Left ventricle myocardium inferior (tissue), 1 donor: ENCODE measurements around the gene CTAG1B. TPM values are rescaled to one million over a fixed set of nuclear protein-coding genes. Genes with fewer than 3 reads are reported as not detected.
"Not testable (repeated sequence)": the region's sequence is repeated elsewhere in the genome, so short reads cannot be mapped to it uniquely, and the experiment has no call there.

Experiments used
- DNase-seq: peaks from one replicate; pipeline ENCODE4 v3.0.0-alpha.2; 2020
- H3K27ac ChIP-seq: fragments of 200-600 bp; replicated peaks from 2 replicates; pipeline ENCODE4 v1.8.0; 2021
- H3K27me3 ChIP-seq: fragments of 200-600 bp; 2 replicates; pipeline ENCODE4 v1.8.0; 2021; ENCODE audit warnings: low read depth
- H3K36me3 ChIP-seq: fragments of 200-600 bp; 2 replicates; pipeline ENCODE4 v1.8.0; 2021
- H3K4me1 ChIP-seq: fragments of 200-600 bp; 2 replicates; pipeline ENCODE4 v1.8.0; 2021
- H3K4me3 ChIP-seq: fragments of 200-600 bp; 2 replicates; pipeline ENCODE4 v1.8.0; 2021; ENCODE audit warnings: mild to moderate bottlenecking, moderate library complexity
- H3K9me3 ChIP-seq: fragments of 200-600 bp; replicated peaks from 2 replicates; pipeline ENCODE4 v1.8.0; 2021
- CTCF ChIP-seq: fragments of 200-600 bp; IDR thresholded peaks from 2 replicates; pipeline ENCODE4 v1.8.0; 2021; ENCODE audit warnings: antibody characterized with exemption, mild to moderate bottlenecking, borderline replicate concordance
- intact Hi-C: fragments of 100-400 bp; cut with micrococcal nuclease; formaldehyde crosslinking; loops from one replicate; pipeline ENCODE4 v1.11.0; 2022
- total RNA-seq: library from RNA; stranded (reverse); fragmentation: NEBNext Ultra II Directional; extraction: Animal tissue kit (Norgen Biotek cat#: 25700); gene quantifications from one replicate; pipeline ENCODE4 v1.2.1, GENCODE V29; 2021
- donor health status: DM: no; HTN: yes; CAD: no; lungs with severe emphysema.

CTAG1B gene
- total RNA-seq, 1 donor from 2014 or later = not detected

GRCh38 chrX:154633661-154634060, 14.6 kb upstream of the CTAG1B start:
- H3K36me3 ChIP-seq, H3K9me3 ChIP-seq, H3K27me3 ChIP-seq, intact Hi-C loops, H3K4me1 ChIP-seq, H3K4me3 ChIP-seq, DNase-seq, H3K27ac ChIP-seq: not testable (repeated sequence)

- intact Hi-C loops, H3K36me3 ChIP-seq, DNase-seq, H3K4me3 ChIP-seq, H3K27me3 ChIP-seq, H3K27ac ChIP-seq, H3K4me1 ChIP-seq, H3K9me3 ChIP-seq: not testable (repeated sequence)
These were observed 11.9 kb upstream of the CTAG1B start for GRCh38 chrX:154630949-154631348.

GRCh38 chrX:154628960-154629359, 9.9 kb upstream of the CTAG1B start:
- H3K27ac ChIP-seq, H3K27me3 ChIP-seq, DNase-seq, H3K4me1 ChIP-seq, H3K36me3 ChIP-seq, intact Hi-C loops, H3K9me3 ChIP-seq, H3K4me3 ChIP-seq: not testable (repeated sequence)

- H3K27me3 ChIP-seq, H3K36me3 ChIP-seq, H3K4me1 ChIP-seq, intact Hi-C loops, H3K27ac ChIP-seq, DNase-seq, H3K9me3 ChIP-seq, H3K4me3 ChIP-seq: not testable (repeated sequence)
These were observed 1.8 kb upstream of the CTAG1B start for GRCh38 chrX:154620767-154621414.

- H3K4me1 ChIP-seq, H3K36me3 ChIP-seq, H3K27ac ChIP-seq, intact Hi-C loops, DNase-seq, H3K9me3 ChIP-seq, H3K27me3 ChIP-seq, H3K4me3 ChIP-seq: not testable (repeated sequence)
These were observed 5.5 kb downstream of the CTAG1B start for GRCh38 chrX:154613586-154613985.

GRCh38 chrX:154611146-154611545, 7.9 kb downstream of the CTAG1B start:
- H3K36me3 ChIP-seq, H3K27me3 ChIP-seq, H3K4me3 ChIP-seq, H3K9me3 ChIP-seq, H3K4me1 ChIP-seq, intact Hi-C loops, DNase-seq, H3K27ac ChIP-seq: not testable (repeated sequence)

DNA sequence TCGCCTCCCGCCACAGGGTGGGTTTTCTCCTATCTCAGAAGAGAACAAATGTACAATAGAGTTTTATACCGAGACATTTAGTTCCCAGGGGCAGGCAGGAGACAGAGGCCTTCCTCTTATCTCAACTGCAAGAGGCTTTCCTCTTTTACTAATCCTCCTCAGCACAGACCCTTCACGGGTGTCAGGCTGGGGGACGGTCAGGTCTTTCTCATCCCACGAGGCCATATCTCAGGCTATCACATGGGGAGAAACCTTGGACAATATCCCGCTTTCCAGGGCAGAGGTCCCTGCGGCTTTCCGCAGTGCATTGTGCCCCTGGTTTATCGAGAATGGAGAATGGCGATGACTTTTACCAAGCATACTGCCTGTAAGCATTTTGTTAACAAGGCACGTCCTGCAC, 10.3 kb downstream of the CTAG1B start:
- DNase-seq, H3K27ac ChIP-seq, H3K4me3 ChIP-seq, H3K36me3 ChIP-seq, H3K4me1 ChIP-seq, intact Hi-C loops, H3K27me3 ChIP-seq, H3K9me3 ChIP-seq: not testable (repeated sequence)

DNA sequence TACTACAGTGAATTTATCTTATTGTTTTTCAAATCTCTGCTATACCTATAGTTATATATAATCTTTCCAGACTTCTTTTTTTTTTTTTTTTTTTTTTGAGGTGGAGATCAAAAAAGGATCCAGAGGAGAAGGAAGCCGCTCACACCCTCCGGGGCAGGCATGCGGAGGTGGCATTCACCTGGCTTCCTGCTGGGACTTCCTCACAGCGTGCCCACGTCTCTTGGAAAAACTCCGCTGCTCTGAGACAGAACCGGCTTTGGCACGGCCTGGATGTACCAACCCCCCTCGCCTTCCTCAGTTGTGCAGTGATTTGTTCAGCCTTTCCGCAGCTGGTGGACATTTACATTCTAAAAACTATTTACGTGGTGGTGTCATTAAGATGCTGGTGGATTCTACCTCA, 11.1 kb downstream of the CTAG1B start:
- H3K36me3 ChIP-seq, H3K4me3 ChIP-seq, intact Hi-C loops, H3K9me3 ChIP-seq, H3K27me3 ChIP-seq, H3K4me1 ChIP-seq, DNase-seq, H3K27ac ChIP-seq: not testable (repeated sequence)

DNA sequence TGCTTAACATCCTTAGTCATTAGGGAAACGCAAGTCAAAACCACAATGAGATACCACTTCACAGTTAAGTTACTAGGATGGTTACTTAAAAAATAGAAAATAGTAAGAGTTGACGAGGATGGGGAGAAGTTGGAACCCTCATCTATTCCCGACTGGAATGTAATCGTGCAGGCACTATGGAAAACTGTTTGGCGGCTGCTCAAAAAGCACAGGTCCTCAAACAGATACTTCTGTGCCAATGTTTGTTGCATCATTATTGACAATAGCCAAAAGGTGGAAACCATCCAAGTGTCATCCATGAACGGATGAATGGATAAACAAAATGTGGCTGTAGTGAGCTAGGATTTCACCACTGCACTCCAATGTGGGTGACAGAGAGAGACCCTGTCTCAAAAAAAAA, 11.7 kb downstream of the CTAG1B start:
- no peak for DNase-seq
- no peak overlapping the region for H3K27ac ChIP-seq
- H3K36me3 ChIP-seq = no peaks in the 10 kb centered on the region
- no peaks in the 10 kb centered on the region for H3K9me3 ChIP-seq
- no peaks in the 10 kb centered on the region for H3K4me1 ChIP-seq
- no peaks in the 10 kb centered on the region for H3K27me3 ChIP-seq
- TF ChIP-seq CTCF = no peak
- intact Hi-C loops = no loop called here
- H3K4me3 ChIP-seq = no peak overlapping the region

- TF ChIP-seq CTCF = no peak
- Histone ChIP-seq H3K4me3 (no peak overlapping the region), H3K36me3 (no peaks in the 10 kb centered on the region), H3K27ac (no peak overlapping the region), H3K27me3 (no peaks in the 10 kb centered on the region), H3K9me3 (no peaks in the 10 kb centered on the region), H3K4me1 (no peaks in the 10 kb centered on the region)
- intact Hi-C loops = no loop called here
- DNase-seq = no peak
These were observed 13.5 kb downstream of the CTAG1B start for GRCh38 chrX:154605566-154605965.
